PC-9 (cell line): ENCODE measurements around the gene MAPKBP1. TPM values are rescaled to one million over a fixed set of nuclear protein-coding genes. Genes with fewer than 3 reads are reported as not detected.
A peak's percentile ranks its signal among the peaks of the same experiment; 100 is the strongest.

Source experiments
- BruUV-seq: library from RNA; stranded (reverse); fragments of 400-500 nt; replicated peaks from 2 replicates; lab custom pipeline; 2021; lab: Mats Ljungman, UMichigan
- CTCF ChIA-PET: fragments of 300-600 bp; sonication (Branson Sonifier 250); formaldehyde crosslinking; loops from one replicate; lab custom pipeline; 2022; ENCODE audit warnings: antibody characterized with exemption; lab: Charles Lee
- POLR2A ChIA-PET: fragments of 300-600 bp; sonication (Branson Sonifier 250); formaldehyde crosslinking; loops from one replicate; lab custom pipeline; 2022; ENCODE audit warnings: antibody characterized with exemption; ENCODE audit not compliant: unreplicated experiment; lab: Charles Lee
- DNase-seq, 2 experiments: peaks; one replicate each; pipeline versions ENCODE4 v3.0.0 to v3.0.0-alpha.2; 2015 to 2022; ENCODE audit warnings: mixed read lengths in 1 of 2
- H2AFZ ChIP-seq: fragments of 200-600 bp; sonication (generic); 2 replicates; pipeline ENCODE4 v1.8.1; 2017; ENCODE audit warnings: antibody characterized with exemption
- H3F3A ChIP-seq: fragments of 200-600 bp; sonication (generic); 2 replicates; pipeline ENCODE4 v1.8.1; 2017; ENCODE audit warnings: antibody characterized with exemption, mild to moderate bottlenecking, low read depth; ENCODE audit not compliant: insufficient read depth
- H3K27ac ChIP-seq: fragments of 200-600 bp; sonication (generic); 2 replicates; pipeline ENCODE4 v1.6.1; 2016; ENCODE audit warnings: mixed run types
- H3K27me3 ChIP-seq: fragments of 200-600 bp; sonication (generic); 2 replicates; pipeline ENCODE4 v1.6.1; 2016; ENCODE audit warnings: low read depth, mixed run types; ENCODE audit not compliant: insufficient read depth
- H3K36me3 ChIP-seq: fragments of 200-600 bp; sonication (generic); 2 replicates; pipeline ENCODE4 v1.6.1; 2016; ENCODE audit warnings: low read depth, mixed run types
- H3K4me1 ChIP-seq: fragments of 200-600 bp; sonication (generic); replicated peaks from 2 replicates; pipeline ENCODE4 v1.6.1; 2016; ENCODE audit warnings: mixed run types; ENCODE audit not compliant: insufficient read depth
- H3K4me2 ChIP-seq: fragments of 200-600 bp; sonication (generic); 2 replicates; pipeline ENCODE4 v1.6.1; 2017; ENCODE audit warnings: mixed run types
- H3K4me3 ChIP-seq: fragments of 200-600 bp; sonication (generic); 2 replicates; pipeline ENCODE4 v1.6.1; 2016; ENCODE audit warnings: mixed run types
- H3K79me2 ChIP-seq: fragments of 200-600 bp; sonication (generic); 2 replicates; pipeline ENCODE4 v1.6.1; 2017; ENCODE audit warnings: low read depth, mixed run types
- H3K9me2 ChIP-seq: fragments of 200-600 bp; sonication (generic); 2 replicates; pipeline ENCODE4 v1.8.1; 2017; ENCODE audit warnings: mild to moderate bottlenecking; ENCODE audit not compliant: insufficient read depth
- H3K9me3 ChIP-seq: fragments of 200-600 bp; sonication (generic); 2 replicates; pipeline ENCODE4 v1.8.1; 2016; ENCODE audit warnings: low read depth; ENCODE audit not compliant: insufficient read depth
- H4K20me1 ChIP-seq: fragments of 200-600 bp; sonication (generic); 2 replicates; pipeline ENCODE4 v1.8.1; 2017; ENCODE audit not compliant: insufficient read depth
- CTCF ChIP-seq: fragments of 200-600 bp; sonication (generic); conservative IDR thresholded peaks from 2 replicates; pipeline ENCODE4 v1.6.1; 2017; ENCODE audit warnings: mixed run types, antibody characterized with exemption, mild to moderate bottlenecking, moderate library complexity
- EZH2 ChIP-seq: fragments of 200-600 bp; sonication (generic); IDR thresholded peaks from 2 replicates; pipeline ENCODE4 v1.8.0; 2017; ENCODE audit warnings: antibody characterized with exemption, low read depth
- intact Hi-C: fragments of 100-400 bp; cut with micrococcal nuclease; formaldehyde crosslinking; loops from one replicate; pipeline ENCODE4 v1.10.0; 2022; ENCODE audit not compliant: unreplicated experiment
- total RNA-seq: library from RNA; stranded (reverse); gene quantifications from 2 replicates; pipeline ENCODE4 v1.2.3, GENCODE V29; 2021

Gene MAPKBP1
- total RNA-seq, 1 experiment from 2014 or later = 22.9 TPM

GRCh38 chr15:41870689-41871081 lies 96.4 kb downstream of the MAPKBP1 start:
- CTCF ChIA-PET = no interaction called here
- intact Hi-C loops = no loop called here
- Histone ChIP-seq H3K36me3 (no peaks in the 10 kb centered on the region), H3K9me3 (no peaks in the 10 kb centered on the region), H3F3A (no peaks in the 10 kb centered on the region), H3K4me2 (no peak overlapping the region), H3K4me1 (no peaks in the 10 kb centered on the region), H3K9me2 (no peaks in the 10 kb centered on the region), H3K4me3 (no peak overlapping the region), H3K79me2 (no peaks in the 10 kb centered on the region), H4K20me1 (no peaks in the 10 kb centered on the region), H2AFZ (no peak overlapping the region), H3K27me3 (no peaks in the 10 kb centered on the region), H3K27ac (no peak overlapping the region)
- TF ChIP-seq CTCF (no peak), EZH2 (no peak)
- POLR2A ChIA-PET = interaction anchor here (0.6 to 0.7 kb wide), 4 partner anchors 10 to 669 kb away, joined by 3 to 18 read pairs (median 6); no protein-coding TSS in a partner anchor
- BruUV-seq = no TSS peak
- peak in 1 of 2 experiments; percentile 37 for DNase-seq

GRCh38 chr15:41871175-41871905 lies 97.1 kb downstream of the MAPKBP1 start:
- no peak overlapping the region for H3K4me2 ChIP-seq
- CTCF ChIA-PET = no interaction called here
- no peaks in the 10 kb centered on the region for H3K36me3 ChIP-seq
- BruUV-seq = no TSS peak
- no peaks in the 10 kb centered on the region for H4K20me1 ChIP-seq
- no peaks in the 10 kb centered on the region for H3K9me2 ChIP-seq
- H2AFZ ChIP-seq = no peak overlapping the region
- H3K79me2 ChIP-seq = no peaks in the 10 kb centered on the region
- intact Hi-C loops = no loop called here
- no peak overlapping the region for H3K27ac ChIP-seq
- H3K27me3 ChIP-seq = no peaks in the 10 kb centered on the region
- no peak for TF ChIP-seq EZH2
- no peak for TF ChIP-seq CTCF
- H3K4me3 ChIP-seq = no peak overlapping the region
- no peaks in the 10 kb centered on the region for H3K4me1 ChIP-seq
- H3F3A ChIP-seq = no peaks in the 10 kb centered on the region
- POLR2A ChIA-PET = interaction anchor here (0.6 to 0.7 kb wide), 3 partner anchors 10 to 668 kb away, joined by 6 to 18 read pairs (median 7); no protein-coding TSS in a partner anchor
- no peak for DNase-seq
- no peaks in the 10 kb centered on the region for H3K9me3 ChIP-seq

GRCh38 chr15:41872166-41872747 lies 98.0 kb downstream of the MAPKBP1 start:
- Histone ChIP-seq H3K79me2 (no peaks in the 10 kb centered on the region), H3K27ac (no peak overlapping the region), H3K4me3 (no peak overlapping the region), H3K9me2 (no peaks in the 10 kb centered on the region), H2AFZ (no peak overlapping the region), H3F3A (no peaks in the 10 kb centered on the region), H3K4me2 (no peak overlapping the region), H4K20me1 (no peaks in the 10 kb centered on the region), H3K36me3 (no peaks in the 10 kb centered on the region), H3K4me1 (no peaks in the 10 kb centered on the region), H3K27me3 (no peaks in the 10 kb centered on the region), H3K9me3 (no peaks in the 10 kb centered on the region)
- no peak for TF ChIP-seq CTCF
- TF ChIP-seq EZH2 = no peak
- ChIA-PET POLR2A (no interaction called here), CTCF (no interaction called here)
- no TSS peak for BruUV-seq
- intact Hi-C loops = no loop called here
- no peak for DNase-seq
